Suprapubic skin (tissue), 4 donors: ENCODE data around the gene ZNF608.

ENCODE experiments used
- EP300 ChIP-seq: sonication (generic); formaldehyde crosslinking; IDR thresholded peaks from one replicate; pipeline ENCODE4 v1.6.1; 2017; ENCODE audit warnings: antibody characterized with exemption
- POLR2A ChIP-seq, 2 donors: fragments of 450-650 bp; IDR thresholded peaks; one replicate each; pipeline ENCODE4 v1.6.1; 2017; ENCODE audit warnings: antibody characterized with exemption in 2 of 2, mild to moderate bottlenecking in 2 of 2, moderate library complexity in 2 of 2
- POLR2AphosphoS5 ChIP-seq, 3 donors: sonication (generic); formaldehyde crosslinking; IDR thresholded peaks; one replicate each; pipeline ENCODE4 v1.6.1; 2017; ENCODE audit warnings: antibody characterized with exemption in 3 of 3
- TF ChIP-seq, protein P1 (sequence below), 2 donors: fragments of 200-600 bp in 1 of 2; fragments of 450-650 bp in 1 of 2; sonication (generic) in 1 of 2; IDR thresholded peaks; one replicate each; pipeline ENCODE4 v1.5.1; 2016 to 2019; ENCODE audit warnings: antibody characterized with exemption in 2 of 2, mild to moderate bottlenecking in 1 of 2, moderate library complexity in 1 of 2

DNA sequence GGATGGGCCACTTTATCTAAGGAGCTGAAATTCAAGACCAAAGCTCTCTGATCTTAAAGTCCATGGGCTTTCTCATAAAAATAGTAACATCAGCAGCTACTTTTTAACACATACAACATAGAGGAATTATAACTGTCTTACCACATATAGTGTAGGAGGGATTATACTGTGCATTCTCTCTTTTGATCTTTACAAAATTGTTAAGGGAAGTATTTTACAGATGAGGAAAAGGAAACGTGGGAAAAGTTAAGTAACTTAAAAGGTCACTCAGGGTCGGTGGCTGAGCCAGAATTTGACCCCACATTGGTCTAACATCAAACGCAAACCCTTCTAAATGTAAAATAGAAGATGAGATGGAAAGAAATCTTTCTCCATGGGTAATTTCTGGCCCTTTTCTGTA is 38.4 kb downstream of the ZNF608 start:
- TF ChIP-seq, protein P1, sequence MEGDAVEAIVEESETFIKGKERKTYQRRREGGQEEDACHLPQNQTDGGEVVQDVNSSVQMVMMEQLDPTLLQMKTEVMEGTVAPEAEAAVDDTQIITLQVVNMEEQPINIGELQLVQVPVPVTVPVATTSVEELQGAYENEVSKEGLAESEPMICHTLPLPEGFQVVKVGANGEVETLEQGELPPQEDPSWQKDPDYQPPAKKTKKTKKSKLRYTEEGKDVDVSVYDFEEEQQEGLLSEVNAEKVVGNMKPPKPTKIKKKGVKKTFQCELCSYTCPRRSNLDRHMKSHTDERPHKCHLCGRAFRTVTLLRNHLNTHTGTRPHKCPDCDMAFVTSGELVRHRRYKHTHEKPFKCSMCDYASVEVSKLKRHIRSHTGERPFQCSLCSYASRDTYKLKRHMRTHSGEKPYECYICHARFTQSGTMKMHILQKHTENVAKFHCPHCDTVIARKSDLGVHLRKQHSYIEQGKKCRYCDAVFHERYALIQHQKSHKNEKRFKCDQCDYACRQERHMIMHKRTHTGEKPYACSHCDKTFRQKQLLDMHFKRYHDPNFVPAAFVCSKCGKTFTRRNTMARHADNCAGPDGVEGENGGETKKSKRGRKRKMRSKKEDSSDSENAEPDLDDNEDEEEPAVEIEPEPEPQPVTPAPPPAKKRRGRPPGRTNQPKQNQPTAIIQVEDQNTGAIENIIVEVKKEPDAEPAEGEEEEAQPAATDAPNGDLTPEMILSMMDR (IDR thresholded peaks at IDR 0.05), result no peak
- TF ChIP-seq POLR2A (IDR thresholded peaks at IDR 0.05), result no peak
- TF ChIP-seq EP300, result no peak
- TF ChIP-seq POLR2AphosphoS5 (IDR thresholded peaks at IDR 0.05), result no peak
